Activated B cell treated with CpG ODN at 0.5 μM for 24 hours (primary cell): ENCODE results near the gene ITGAX. TPM values are rescaled to one million over a fixed set of nuclear protein-coding genes. Genes with fewer than 3 reads are reported as not detected.

Source experiments
- ATAC-seq: fragments of 200-7000 bp; cut with Tn5 transposase; one replicate; pipeline ENCODE4 v1.10.0; 2021; ENCODE audit warnings: low read depth, mild to moderate bottlenecking, moderate library complexity
- CTCF ChIA-PET: fragments of 350-600 bp; sonication (Branson Sonifier 250); formaldehyde crosslinking; loops from one replicate; lab custom pipeline; 2021; ENCODE audit warnings: antibody characterized with exemption; lab: Charles Lee
- POLR2A ChIA-PET: fragments of 350-600 bp; sonication (Branson Sonifier 250); formaldehyde crosslinking; loops from one replicate; lab custom pipeline; 2021; ENCODE audit warnings: antibody characterized with exemption; lab: Charles Lee
- DNase-seq: peaks from one replicate; pipeline ENCODE4 v3.0.0; 2022
- H3K27ac Mint-ChIP-seq: one replicate; pipeline ENCODE4 v1.8.0; 2020; ENCODE audit warnings: mixed read lengths
- H3K27me3 Mint-ChIP-seq: one replicate; pipeline ENCODE4 v1.8.0; 2021; ENCODE audit warnings: mixed read lengths
- H3K36me3 Mint-ChIP-seq: one replicate; pipeline ENCODE4 v1.8.0; 2021; ENCODE audit warnings: low read depth, mixed read lengths
- H3K4me1 Mint-ChIP-seq: one replicate; pipeline ENCODE4 v1.8.0; 2021; ENCODE audit warnings: mixed read lengths
- H3K4me3 Mint-ChIP-seq: one replicate; pipeline ENCODE4 v1.8.0; 2020; ENCODE audit warnings: mild to moderate bottlenecking, mixed read lengths
- H3K9me3 Mint-ChIP-seq: one replicate; pipeline ENCODE4 v1.8.0; 2020; ENCODE audit warnings: mixed read lengths
- CTCF ChIP-seq: fragments of 200-600 bp; IDR thresholded peaks from one replicate; pipeline ENCODE4 v1.8.0; 2022; ENCODE audit warnings: antibody characterized with exemption, mild to moderate bottlenecking
- intact Hi-C: fragments of 100-400 bp; cut with micrococcal nuclease; formaldehyde crosslinking; loops from one replicate; pipeline ENCODE4 v1.15.1; 2024
- total RNA-seq: library from RNA; stranded (reverse); gene quantifications from 2 replicates; pipeline ENCODE4 v1.2.3, GENCODE V29; 2022

ITGAX gene
- total RNA-seq, 1 donor from 2014 or later = 100 TPM

- intact Hi-C loops = loop anchor here (5.0 kb wide), 2 partner anchors 90 to 525 kb away; no protein-coding TSS in a partner anchor
- CTCF ChIA-PET = no interaction called here
- H3K36me3 Mint-ChIP-seq = no peaks in the 10 kb centered on the region
- no peaks in the 10 kb centered on the region for H3K27me3 Mint-ChIP-seq
- H3K27ac Mint-ChIP-seq = peak overlapping the region; percentile 93
- DNase-seq (no peak), ATAC-seq (peak; percentile 37)
- H3K4me1 Mint-ChIP-seq = peaks cover 87% of the 10 kb centered on the region
- H3K4me3 Mint-ChIP-seq = peak overlapping the region; percentile 77
- POLR2A ChIA-PET = interaction anchor here (0.6 to 3.7 kb wide), 4 partner anchors 19 to 173 kb away, joined by 4 to 38 read pairs (median 4); partner anchors contain the start of gene FUS
- no peak for TF ChIP-seq CTCF
- H3K9me3 Mint-ChIP-seq = no peaks in the 10 kb centered on the region
These were observed 2.4 kb upstream of the ITGAX start for GRCh38 chr16:31352376-31353115.

- Mint-ChIP-seq H3K36me3 (no peaks in the 10 kb centered on the region), H3K27ac (peak overlapping the region; percentile 93), H3K9me3 (no peaks in the 10 kb centered on the region), H3K4me1 (peaks cover 65% of the 10 kb centered on the region), H3K27me3 (no peaks in the 10 kb centered on the region), H3K4me3 (peak overlapping the region; percentile 78)
- no peak for TF ChIP-seq CTCF
- intact Hi-C loops = no loop called here
- no peak for ATAC-seq
- POLR2A ChIA-PET = interaction anchor here (0.6 to 2.1 kb wide), 2 partner anchors 176 to 322 kb away, joined by 3 to 9 read pairs; partner anchors contain the start of genes FUS and STX4
- CTCF ChIA-PET = no interaction called here
- no peak for DNase-seq
These were observed 590 bp downstream of the ITGAX start for GRCh38 chr16:31355431-31356100.

- Mint-ChIP-seq H3K27me3 (no peaks in the 10 kb centered on the region), H3K27ac (no peak overlapping the region), H3K36me3 (no peaks in the 10 kb centered on the region), H3K4me1 (peaks cover 54% of the 10 kb centered on the region), H3K9me3 (no peaks in the 10 kb centered on the region), H3K4me3 (peak overlapping the region; percentile 56)
- intact Hi-C loops = no loop called here
- ATAC-seq (no peak), DNase-seq (no peak)
- TF ChIP-seq CTCF = no peak
- CTCF ChIA-PET = interaction anchor here (1.0 kb wide), 1 partner anchor 373 kb away, joined by 3 read pairs; no protein-coding TSS in a partner anchor
- POLR2A ChIA-PET = interaction anchor here (0.8 kb wide), 1 partner anchor 283 kb away, joined by 3 read pairs; the partner anchor contains the start of genes ZNF646 and ZNF668
These were observed 1.8 kb downstream of the ITGAX start for GRCh38 chr16:31356566-31357323.

- DNase-seq = no peak
- intact Hi-C loops = no loop called here
- ChIA-PET CTCF (interaction anchor here (1.0 kb wide), 1 partner anchor 373 kb away, joined by 3 read pairs; no protein-coding TSS in a partner anchor), POLR2A (interaction anchor here (0.7 to 0.8 kb wide), 2 partner anchors 284 to 517 kb away, joined by 3 read pairs; partner anchors contain the start of genes ZNF646 and ZNF668)
- H3K4me1 Mint-ChIP-seq = peaks cover 46% of the 10 kb centered on the region
- TF ChIP-seq CTCF = no peak
- ATAC-seq = no peak
- H3K9me3 Mint-ChIP-seq = no peaks in the 10 kb centered on the region
- H3K27ac Mint-ChIP-seq = peak overlapping the region; percentile 62
- peak overlapping the region; percentile 9 for H3K4me3 Mint-ChIP-seq
- no peaks in the 10 kb centered on the region for H3K36me3 Mint-ChIP-seq
- H3K27me3 Mint-ChIP-seq = no peaks in the 10 kb centered on the region
These were observed 2.5 kb downstream of the ITGAX start for GRCh38 chr16:31357324-31358109.
